Measurements from ENCODE around the gene NAV2. TPM values are rescaled to one million over a fixed set of nuclear protein-coding genes. Genes with fewer than 3 reads are reported as not detected.

The NAV2 gene
- total and polyA plus RNA-seq, 2 donors = 2.0 to 5.8 TPM

- DNase-seq (ENCODE audit: low read depth in 6 of 9, low spot score in 9 of 9) = no peak
- no peaks in the 10 kb centered on the region for H3K36me3 ChIP-seq (ENCODE audit: control insufficient read depth in 2 of 2, insufficient read depth in 2 of 2, low read length in 1 of 2)
Observed at GRCh38 chr11:20064961-20065405, 352.3 kb downstream of the NAV2 start.

GRCh38 chr11:20065406-20065805 is 352.8 kb downstream of the NAV2 start:
- Histone ChIP-seq H3K27ac (ENCODE audit: low read depth in 1 of 2, low read length in 1 of 2) (no peak overlapping the region), H3K9me3 (ENCODE audit: control insufficient read depth in 2 of 2, insufficient read depth in 1 of 2, low read length in 1 of 2) (no peaks in the 10 kb centered on the region), H3K36me3 (ENCODE audit: control insufficient read depth in 2 of 2, insufficient read depth in 2 of 2, low read length in 1 of 2) (no peaks in the 10 kb centered on the region), H3K4me1 (ENCODE audit: control insufficient read depth in 2 of 2, insufficient read depth in 2 of 2, low read length in 2 of 2) (no peaks in the 10 kb centered on the region), H3K4me3 (ENCODE audit: low read length in 2 of 2) (no peak overlapping the region), H3K27me3 (ENCODE audit: control insufficient read depth in 2 of 2, insufficient read depth in 1 of 2, low read length in 1 of 2) (no peaks in the 10 kb centered on the region)
- 92% methylated on average over 2 of the region's 2 CpGs for WGBS
- DNase-seq (ENCODE audit: low read depth in 6 of 9, low spot score in 9 of 9) = no peak

More at GRCh38 chr11:20064961-20065405, 352.3 kb downstream of the NAV2 start:
- H3K4me3 ChIP-seq (ENCODE audit: low read length in 2 of 2) = no peak overlapping the region
- WGBS = 97% methylated on average over 2 of the region's 2 CpGs
- no peaks in the 10 kb centered on the region for H3K9me3 ChIP-seq (ENCODE audit: control insufficient read depth in 2 of 2, insufficient read depth in 1 of 2, low read length in 1 of 2)
- H3K27ac ChIP-seq (ENCODE audit: low read depth in 1 of 2, low read length in 1 of 2) = no peak overlapping the region
- H3K4me1 ChIP-seq (ENCODE audit: control insufficient read depth in 2 of 2, insufficient read depth in 2 of 2, low read length in 2 of 2) = no peaks in the 10 kb centered on the region
- H3K27me3 ChIP-seq (ENCODE audit: control insufficient read depth in 2 of 2, insufficient read depth in 1 of 2, low read length in 1 of 2) = no peaks in the 10 kb centered on the region

- no peak for DNase-seq (ENCODE audit: low read depth in 6 of 9, low spot score in 9 of 9)
- Histone ChIP-seq H3K36me3 (ENCODE audit: control insufficient read depth in 2 of 2, insufficient read depth in 2 of 2, low read length in 1 of 2) (no peaks in the 10 kb centered on the region), H3K27ac (ENCODE audit: low read depth in 1 of 2, low read length in 1 of 2) (no peak overlapping the region), H3K9me3 (ENCODE audit: control insufficient read depth in 2 of 2, insufficient read depth in 1 of 2, low read length in 1 of 2) (no peaks in the 10 kb centered on the region), H3K4me3 (ENCODE audit: low read length in 2 of 2) (no peak overlapping the region), H3K4me1 (ENCODE audit: control insufficient read depth in 2 of 2, insufficient read depth in 2 of 2, low read length in 2 of 2) (no peaks in the 10 kb centered on the region), H3K27me3 (ENCODE audit: control insufficient read depth in 2 of 2, insufficient read depth in 1 of 2, low read length in 1 of 2) (no peaks in the 10 kb centered on the region)
- WGBS = 92% methylated on average over 5 of the region's 5 CpGs
Observed at GRCh38 chr11:20066013-20066782, 353.6 kb downstream of the NAV2 start.

- Histone ChIP-seq H3K36me3 (ENCODE audit: control insufficient read depth in 2 of 2, insufficient read depth in 2 of 2, low read length in 1 of 2) (no peaks in the 10 kb centered on the region), H3K27me3 (ENCODE audit: control insufficient read depth in 2 of 2, insufficient read depth in 1 of 2, low read length in 1 of 2) (no peaks in the 10 kb centered on the region), H3K4me3 (ENCODE audit: low read length in 2 of 2) (no peak overlapping the region), H3K4me1 (ENCODE audit: control insufficient read depth in 2 of 2, insufficient read depth in 2 of 2, low read length in 2 of 2) (no peaks in the 10 kb centered on the region), H3K27ac (ENCODE audit: low read depth in 1 of 2, low read length in 1 of 2) (no peak overlapping the region), H3K9me3 (ENCODE audit: control insufficient read depth in 2 of 2, insufficient read depth in 1 of 2, low read length in 1 of 2) (no peaks in the 10 kb centered on the region)
- DNase-seq (ENCODE audit: low read depth in 6 of 9, low spot score in 9 of 9) = no peak
- 95% methylated on average over 3 of the region's 3 CpGs for WGBS
Observed at GRCh38 chr11:20066783-20067156, 354.1 kb downstream of the NAV2 start.

- DNase-seq (ENCODE audit: low read depth in 6 of 9, low spot score in 9 of 9) = no peak
- Histone ChIP-seq H3K4me1 (ENCODE audit: control insufficient read depth in 2 of 2, insufficient read depth in 2 of 2, low read length in 2 of 2) (no peaks in the 10 kb centered on the region), H3K9me3 (ENCODE audit: control insufficient read depth in 2 of 2, insufficient read depth in 1 of 2, low read length in 1 of 2) (no peaks in the 10 kb centered on the region), H3K36me3 (ENCODE audit: control insufficient read depth in 2 of 2, insufficient read depth in 2 of 2, low read length in 1 of 2) (no peaks in the 10 kb centered on the region), H3K27ac (ENCODE audit: low read depth in 1 of 2, low read length in 1 of 2) (no peak overlapping the region), H3K4me3 (ENCODE audit: low read length in 2 of 2) (no peak overlapping the region), H3K27me3 (ENCODE audit: control insufficient read depth in 2 of 2, insufficient read depth in 1 of 2, low read length in 1 of 2) (no peaks in the 10 kb centered on the region)
- WGBS = 92% methylated on average over 2 of the region's 2 CpGs
Observed at GRCh38 chr11:20067665-20068064, 355.0 kb downstream of the NAV2 start.

GRCh38 chr11:20068691-20069090 is 356.1 kb downstream of the NAV2 start:
- no peak overlapping the region for H3K27ac ChIP-seq (ENCODE audit: low read depth in 1 of 2, low read length in 1 of 2)
- no peaks in the 10 kb centered on the region for H3K27me3 ChIP-seq (ENCODE audit: control insufficient read depth in 2 of 2, insufficient read depth in 1 of 2, low read length in 1 of 2)
- no peaks in the 10 kb centered on the region for H3K36me3 ChIP-seq (ENCODE audit: control insufficient read depth in 2 of 2, insufficient read depth in 2 of 2, low read length in 1 of 2)
- 97% methylated on average over 2 of the region's 2 CpGs for WGBS
- no peak overlapping the region for H3K4me3 ChIP-seq (ENCODE audit: low read length in 2 of 2)
- no peak for DNase-seq (ENCODE audit: low read depth in 6 of 9, low spot score in 9 of 9)
- no peaks in the 10 kb centered on the region for H3K9me3 ChIP-seq (ENCODE audit: control insufficient read depth in 2 of 2, insufficient read depth in 1 of 2, low read length in 1 of 2)
- H3K4me1 ChIP-seq (ENCODE audit: control insufficient read depth in 2 of 2, insufficient read depth in 2 of 2, low read length in 2 of 2) = no peaks in the 10 kb centered on the region

- 94% methylated on average over 3 of the region's 3 CpGs for WGBS
- no peak overlapping the region for H3K27ac ChIP-seq (ENCODE audit: low read depth in 1 of 2, low read length in 1 of 2)
- no peaks in the 10 kb centered on the region for H3K27me3 ChIP-seq (ENCODE audit: control insufficient read depth in 2 of 2, insufficient read depth in 1 of 2, low read length in 1 of 2)
- no peak overlapping the region for H3K4me3 ChIP-seq (ENCODE audit: low read length in 2 of 2)
- no peaks in the 10 kb centered on the region for H3K4me1 ChIP-seq (ENCODE audit: control insufficient read depth in 2 of 2, insufficient read depth in 2 of 2, low read length in 2 of 2)
- H3K9me3 ChIP-seq (ENCODE audit: control insufficient read depth in 2 of 2, insufficient read depth in 1 of 2, low read length in 1 of 2) = no peaks in the 10 kb centered on the region
- H3K36me3 ChIP-seq (ENCODE audit: control insufficient read depth in 2 of 2, insufficient read depth in 2 of 2, low read length in 1 of 2) = no peaks in the 10 kb centered on the region
- no peak for DNase-seq (ENCODE audit: low read depth in 6 of 9, low spot score in 9 of 9)
Observed at GRCh38 chr11:20070459-20070858, 357.8 kb downstream of the NAV2 start.

- WGBS = 90% methylated on average over 4 of the region's 4 CpGs
- DNase-seq (ENCODE audit: low read depth in 6 of 9, low spot score in 9 of 9) = no peak
- no peak overlapping the region for H3K27ac ChIP-seq (ENCODE audit: low read depth in 1 of 2, low read length in 1 of 2)
- H3K9me3 ChIP-seq (ENCODE audit: control insufficient read depth in 2 of 2, insufficient read depth in 1 of 2, low read length in 1 of 2) = no peaks in the 10 kb centered on the region
- no peaks in the 10 kb centered on the region for H3K4me1 ChIP-seq (ENCODE audit: control insufficient read depth in 2 of 2, insufficient read depth in 2 of 2, low read length in 2 of 2)
- no peaks in the 10 kb centered on the region for H3K27me3 ChIP-seq (ENCODE audit: control insufficient read depth in 2 of 2, insufficient read depth in 1 of 2, low read length in 1 of 2)
- no peaks in the 10 kb centered on the region for H3K36me3 ChIP-seq (ENCODE audit: control insufficient read depth in 2 of 2, insufficient read depth in 2 of 2, low read length in 1 of 2)
- H3K4me3 ChIP-seq (ENCODE audit: low read length in 2 of 2) = no peak overlapping the region
Observed at GRCh38 chr11:20075627-20076026, 363.0 kb downstream of the NAV2 start.

GRCh38 chr11:20078846-20079245 is 366.2 kb downstream of the NAV2 start:
- H3K27ac ChIP-seq (ENCODE audit: low read depth in 1 of 2, low read length in 1 of 2) = no peak overlapping the region
- H3K4me1 ChIP-seq (ENCODE audit: control insufficient read depth in 2 of 2, insufficient read depth in 2 of 2, low read length in 2 of 2) = no peaks in the 10 kb centered on the region
- 96% methylated on average over 7 of the region's 7 CpGs for WGBS
- no peak overlapping the region for H3K4me3 ChIP-seq (ENCODE audit: low read length in 2 of 2)
- H3K9me3 ChIP-seq (ENCODE audit: control insufficient read depth in 2 of 2, insufficient read depth in 1 of 2, low read length in 1 of 2) = no peaks in the 10 kb centered on the region
- no peak for DNase-seq (ENCODE audit: low read depth in 6 of 9, low spot score in 9 of 9)
- H3K27me3 ChIP-seq (ENCODE audit: control insufficient read depth in 2 of 2, insufficient read depth in 1 of 2, low read length in 1 of 2) = no peaks in the 10 kb centered on the region
- H3K36me3 ChIP-seq (ENCODE audit: control insufficient read depth in 2 of 2, insufficient read depth in 2 of 2, low read length in 1 of 2) = no peaks in the 10 kb centered on the region

All from thymus (tissue), 11 donors.